Loucy (cell line): ENCODE data around the gene TCTN1.

Source experiments
- CTCF ChIP-seq: fragments of 200-600 bp; sonication (generic); conservative IDR thresholded peaks from 2 replicates; pipeline ENCODE4 v1.5.1; 2014; ENCODE audit warnings: mild to moderate bottlenecking, antibody characterized with exemption, low read length
- EZH2phosphoT487 ChIP-seq: fragments of 200-600 bp; IDR thresholded peaks from 2 replicates; pipeline ENCODE4 v1.6.1; 2018; ENCODE audit warnings: antibody characterized with exemption, mild to moderate bottlenecking, moderate library complexity, borderline replicate concordance

GRCh38 chr12:110657747-110658146, 43.8 kb downstream of the TCTN1 start:
- TF ChIP-seq CTCF (no peak), EZH2phosphoT487 (no peak)
